Ectodermal cell (in vitro differentiated cells): ENCODE results near the gene GAB4.

Experiments
- H3K27ac ChIP-seq: 2 replicates; pipeline ENCODE4 v1.7.0; 2013; ENCODE audit warnings: mild to moderate bottlenecking, low read depth, low read length; ENCODE audit not compliant: insufficient read depth, poor library complexity, severe bottlenecking
- H3K27me3 ChIP-seq: 2 replicates; pipeline ENCODE4 v1.7.0; 2013; ENCODE audit warnings: mild to moderate bottlenecking, low read length; ENCODE audit not compliant: insufficient read depth, control insufficient read depth, poor library complexity, severe bottlenecking
- H3K36me3 ChIP-seq: one replicate; pipeline ENCODE4 v1.7.0; 2013; ENCODE audit warnings: low read length; ENCODE audit not compliant: control insufficient read depth, insufficient read depth
- H3K4me1 ChIP-seq: one replicate; pipeline ENCODE4 v1.7.0; 2013; ENCODE audit warnings: low read length; ENCODE audit not compliant: control insufficient read depth, insufficient read depth
- H3K4me3 ChIP-seq: 2 replicates; pipeline ENCODE4 v1.7.0; 2013; ENCODE audit warnings: low read depth, low read length, control low read depth; ENCODE audit not compliant: insufficient read depth
- H3K9me3 ChIP-seq: 2 replicates; pipeline ENCODE4 v1.7.0; 2013; ENCODE audit warnings: mild to moderate bottlenecking, low read length, moderate library complexity; ENCODE audit not compliant: control insufficient read depth
- WGBS, 2 experiments: methylation state at CpG; one replicate each; pipeline ENCODE4 v1.1.7; 2013; ENCODE audit warnings: missing lambda C conversion rate in 2 of 2; 5-methylcytosine and 5-hydroxymethylcytosine counted together

Gene GAB4

DNA sequence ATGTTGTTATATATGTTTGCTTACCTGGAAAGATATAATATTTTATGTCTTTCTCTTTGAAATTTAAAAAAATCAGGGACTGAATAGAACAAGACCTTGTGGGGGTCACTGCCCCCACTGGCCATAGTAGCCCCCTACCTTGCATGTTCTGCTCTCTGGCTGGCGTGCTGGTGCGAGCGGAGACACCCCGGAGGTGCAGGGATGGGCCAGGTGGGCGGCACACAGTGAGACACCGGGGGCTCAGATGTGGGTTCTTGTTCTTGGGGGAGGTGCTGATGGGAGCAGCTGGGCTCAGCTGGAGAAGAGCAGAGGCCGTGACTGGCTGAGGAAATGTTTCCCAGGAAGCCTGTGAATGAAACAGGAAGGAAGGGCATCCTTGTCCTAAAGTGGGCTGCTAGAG lies 20.2 kb downstream of the GAB4 start:
- WGBS, 2 experiments, result 76 to 87% methylated on average over 7 of the region's 7 CpGs
- H3K27ac ChIP-seq, result no peak overlapping the region

DNA sequence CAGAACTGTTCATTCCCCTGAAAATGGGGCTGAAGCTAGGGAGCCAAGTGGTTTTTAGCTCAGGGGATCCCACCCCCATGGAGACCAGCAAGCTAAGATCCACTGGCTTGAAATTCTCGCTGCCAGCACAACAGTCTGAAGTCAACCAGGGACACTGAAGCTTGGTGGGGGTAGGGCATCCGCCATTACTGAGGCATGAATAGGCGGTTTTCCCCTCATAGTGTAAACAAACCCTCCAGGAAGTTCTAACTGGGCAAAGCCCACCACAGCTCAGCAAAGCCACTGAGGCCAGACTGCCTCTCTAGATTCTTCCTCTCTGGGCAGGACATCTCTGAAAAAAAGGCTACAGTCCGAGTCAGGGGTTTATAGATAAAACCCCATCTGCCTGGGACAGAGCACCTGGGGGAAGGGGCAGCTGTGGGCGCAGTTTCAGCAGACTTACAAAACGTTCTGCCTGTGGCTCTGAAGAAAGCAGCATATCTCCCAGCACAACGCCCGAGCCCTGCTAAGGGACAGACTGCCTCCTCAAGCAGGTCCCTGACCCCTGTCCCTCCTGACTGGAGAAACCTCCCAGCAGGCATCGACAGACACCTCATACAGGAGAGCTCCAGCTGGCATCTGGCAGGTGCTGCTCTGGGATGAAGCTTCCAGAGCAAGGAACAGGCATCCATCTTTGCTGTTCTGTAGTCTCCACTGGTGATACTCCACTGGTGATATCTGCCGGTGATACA lies 32.7 kb downstream of the GAB4 start:
- WGBS, 2 experiments, result 81 to 82% methylated on average over 10 of the region's 10 CpGs
- no peak overlapping the region for H3K4me3 ChIP-seq

More for the DNA sequence above, 20.2 kb downstream of the GAB4 start:
- Histone ChIP-seq H3K4me1 (no peaks in the 10 kb centered on the region), H3K36me3 (no peaks in the 10 kb centered on the region), H3K27me3 (no peaks in the 10 kb centered on the region), H3K9me3 (peaks cover 3% of the 10 kb centered on the region), H3K4me3 (no peak overlapping the region)

DNA sequence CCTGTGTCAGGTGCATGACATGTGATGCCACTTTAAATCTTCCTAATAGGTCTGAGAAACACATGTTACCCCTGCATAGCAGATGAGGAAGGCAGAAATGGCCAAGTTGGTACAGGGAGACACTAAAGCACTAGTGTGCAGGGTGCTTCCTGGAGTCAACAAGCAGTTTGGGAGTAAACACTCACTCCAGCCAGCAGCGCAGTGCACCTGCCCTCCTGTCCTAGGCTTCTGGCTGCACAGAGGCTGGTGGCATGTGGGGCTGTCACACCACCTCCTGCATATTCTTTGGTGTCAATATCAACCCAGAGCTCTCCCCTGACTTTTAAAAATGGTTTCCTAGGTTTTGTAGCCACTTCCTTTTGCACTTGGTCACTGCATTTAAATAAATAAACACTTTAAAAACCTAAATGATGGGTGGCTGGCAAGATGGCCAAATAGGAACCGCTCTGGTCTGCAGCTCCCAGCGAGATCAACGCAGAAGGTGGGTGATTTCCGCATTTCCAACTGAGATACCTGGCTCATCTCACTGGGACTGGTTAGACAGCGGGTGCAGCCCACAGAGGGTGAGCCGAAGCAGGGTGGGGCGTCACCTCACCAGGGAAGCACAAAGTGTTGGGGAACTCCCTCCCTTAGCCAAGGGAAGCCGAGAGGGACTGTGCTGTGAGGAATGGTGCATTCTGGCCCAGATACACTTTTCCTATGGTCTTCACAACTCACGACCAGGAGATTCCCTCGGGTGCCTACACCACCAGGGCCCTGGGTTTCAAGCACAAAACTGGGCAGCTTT lies 33.5 kb downstream of the GAB4 start:
- Histone ChIP-seq H3K4me1 (no peaks in the 10 kb centered on the region), H3K36me3 (no peaks in the 10 kb centered on the region), H3K4me3 (no peak overlapping the region), H3K9me3 (peaks cover under 1% of the 10 kb centered on the region), H3K27me3 (no peaks in the 10 kb centered on the region), H3K27ac (no peak overlapping the region)
- 84 to 87% methylated on average over 11 of the region's 11 CpGs for WGBS, 2 experiments

More for the DNA sequence above, 32.7 kb downstream of the GAB4 start:
- no peaks in the 10 kb centered on the region for H3K36me3 ChIP-seq
- no peaks in the 10 kb centered on the region for H3K27me3 ChIP-seq
- H3K9me3 ChIP-seq, result peaks cover 2% of the 10 kb centered on the region
- no peaks in the 10 kb centered on the region for H3K4me1 ChIP-seq
- H3K27ac ChIP-seq, result no peak overlapping the region

DNA sequence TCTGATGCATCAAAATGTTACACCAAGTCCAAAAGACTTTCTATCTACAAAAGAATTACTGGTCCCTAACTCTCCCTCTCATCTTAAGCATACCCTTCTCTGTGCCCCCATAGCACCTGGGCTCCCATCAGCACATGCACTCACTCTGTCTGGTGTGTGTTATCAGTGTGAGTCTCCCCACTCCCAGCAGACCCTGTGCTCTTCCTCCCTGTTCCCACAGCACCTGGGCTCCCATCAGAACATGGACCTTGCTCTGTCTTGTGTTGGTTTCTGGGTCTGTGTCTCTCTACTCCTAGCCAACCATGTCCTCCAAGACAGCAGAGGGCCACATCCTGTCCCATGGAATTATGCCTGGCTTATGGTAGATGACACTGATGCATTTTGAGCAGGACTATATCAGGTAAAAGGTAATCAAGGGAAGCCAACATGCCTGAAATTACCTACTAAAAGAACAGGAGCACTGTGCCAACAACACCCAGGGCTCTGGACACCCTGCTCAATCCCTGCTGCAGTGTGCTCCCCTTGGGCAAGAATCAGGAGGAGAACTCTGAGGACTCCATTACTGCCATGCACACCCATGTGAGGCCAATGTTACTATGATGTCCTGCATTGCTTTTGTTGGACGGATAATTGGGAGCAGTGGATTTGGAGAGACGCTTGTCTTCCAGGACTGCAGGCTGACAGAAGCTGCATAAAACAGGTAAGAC lies 34.3 kb downstream of the GAB4 start:
- Histone ChIP-seq H3K9me3 (no peaks in the 10 kb centered on the region), H3K36me3 (no peaks in the 10 kb centered on the region), H3K4me3 (no peak overlapping the region), H3K4me1 (no peaks in the 10 kb centered on the region), H3K27me3 (no peaks in the 10 kb centered on the region), H3K27ac (no peak overlapping the region)
- 87 to 93% methylated on average over 2 of the region's 2 CpGs for WGBS, 2 experiments

DNA sequence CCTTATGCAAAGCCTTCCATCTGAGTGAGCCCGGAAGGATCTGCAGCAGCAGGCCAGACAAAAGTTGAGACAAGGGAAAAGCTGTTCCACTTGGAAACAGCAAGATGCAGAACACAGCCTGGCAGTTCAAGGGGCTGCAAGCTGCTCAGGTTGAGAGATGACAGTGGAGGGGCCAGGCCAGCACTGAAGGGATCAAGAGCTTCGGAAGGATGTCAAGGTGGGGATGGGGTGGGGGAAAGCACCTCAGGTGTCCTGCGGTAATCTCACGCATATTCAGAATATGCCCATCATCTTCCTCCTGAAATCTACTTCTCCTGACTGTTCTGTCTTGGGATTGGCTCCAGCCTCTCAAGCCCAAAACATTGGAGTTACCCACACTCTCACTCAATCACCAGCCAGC lies 35.7 kb downstream of the GAB4 start:
- 87 to 88% methylated on average over 4 of the region's 4 CpGs for WGBS, 2 experiments
- no peaks in the 10 kb centered on the region for H3K4me1 ChIP-seq
- no peaks in the 10 kb centered on the region for H3K27me3 ChIP-seq
- H3K4me3 ChIP-seq, result no peak overlapping the region
- no peak overlapping the region for H3K27ac ChIP-seq
- H3K36me3 ChIP-seq, result no peaks in the 10 kb centered on the region
- no peaks in the 10 kb centered on the region for H3K9me3 ChIP-seq

DNA sequence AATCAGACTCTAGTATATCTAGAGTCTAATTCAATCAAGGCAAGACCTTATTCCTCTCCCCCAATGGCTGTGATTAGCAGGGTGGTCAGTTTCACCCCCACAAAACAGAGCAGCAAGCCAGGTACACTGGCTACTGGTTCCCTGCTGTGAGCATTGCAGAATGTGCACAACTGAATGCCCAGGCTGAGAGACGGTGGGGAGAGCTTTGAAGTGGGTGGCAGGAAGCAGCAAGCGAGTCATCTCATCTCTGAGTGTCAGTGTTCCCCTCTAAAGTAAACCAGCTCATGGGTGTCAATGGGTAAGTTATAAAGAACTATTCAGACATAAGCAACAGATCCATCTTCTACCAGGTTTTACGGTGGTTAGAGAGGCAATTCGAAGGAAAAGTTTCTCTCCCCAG lies 37.6 kb downstream of the GAB4 start:
- Histone ChIP-seq H3K4me1 (no peaks in the 10 kb centered on the region), H3K9me3 (no peaks in the 10 kb centered on the region), H3K27me3 (no peaks in the 10 kb centered on the region), H3K27ac (no peak overlapping the region), H3K4me3 (no peak overlapping the region), H3K36me3 (no peaks in the 10 kb centered on the region)
- 71 to 77% methylated on average over 4 of the region's 4 CpGs for WGBS, 2 experiments

DNA sequence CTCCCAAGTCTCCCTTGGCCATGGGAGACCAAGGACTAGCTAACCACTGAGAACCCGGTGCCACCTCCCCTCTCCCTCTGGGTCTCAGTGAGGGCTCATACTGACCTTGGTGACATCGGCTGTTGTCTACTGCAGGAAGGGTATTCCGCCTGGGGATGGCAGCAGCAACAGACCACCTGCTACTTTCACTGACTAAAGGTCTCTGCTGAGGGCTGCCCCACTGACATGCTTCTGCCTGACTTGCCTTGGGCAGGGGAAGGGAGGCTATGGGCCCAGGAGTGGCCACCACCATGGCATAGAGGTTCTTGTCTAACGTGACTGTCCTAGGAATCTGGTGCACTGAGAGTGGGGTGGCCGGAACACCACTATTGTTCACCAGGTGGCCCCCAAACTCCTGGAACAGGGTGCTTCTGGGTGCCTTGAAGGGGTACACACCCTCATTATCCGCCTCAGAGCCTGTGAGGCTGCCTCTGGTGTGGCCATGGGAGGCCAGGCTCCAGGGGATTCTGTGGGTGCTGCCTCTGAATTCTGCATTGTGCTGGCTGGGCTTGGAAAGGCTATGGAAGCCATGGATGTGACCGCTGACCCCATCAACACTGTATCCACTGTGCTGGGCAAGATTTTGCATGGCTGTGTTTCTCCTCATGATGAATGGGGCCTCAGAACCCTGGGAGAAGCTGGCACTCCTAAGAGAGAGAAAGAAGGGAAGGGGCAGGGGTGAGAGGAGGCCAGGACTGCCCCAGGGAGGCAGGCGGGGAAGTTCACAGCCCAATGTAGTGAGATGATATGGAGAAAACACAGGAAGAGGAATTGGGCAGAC lies 38.3 kb downstream of the GAB4 start:
- no peaks in the 10 kb centered on the region for H3K27me3 ChIP-seq
- no peak overlapping the region for H3K4me3 ChIP-seq
- no peaks in the 10 kb centered on the region for H3K36me3 ChIP-seq
- H3K9me3 ChIP-seq, result no peaks in the 10 kb centered on the region
- WGBS, 2 experiments, result 78 to 81% methylated on average over 8 of the region's 8 CpGs
- H3K4me1 ChIP-seq, result no peaks in the 10 kb centered on the region
- H3K27ac ChIP-seq, result no peak overlapping the region

DNA sequence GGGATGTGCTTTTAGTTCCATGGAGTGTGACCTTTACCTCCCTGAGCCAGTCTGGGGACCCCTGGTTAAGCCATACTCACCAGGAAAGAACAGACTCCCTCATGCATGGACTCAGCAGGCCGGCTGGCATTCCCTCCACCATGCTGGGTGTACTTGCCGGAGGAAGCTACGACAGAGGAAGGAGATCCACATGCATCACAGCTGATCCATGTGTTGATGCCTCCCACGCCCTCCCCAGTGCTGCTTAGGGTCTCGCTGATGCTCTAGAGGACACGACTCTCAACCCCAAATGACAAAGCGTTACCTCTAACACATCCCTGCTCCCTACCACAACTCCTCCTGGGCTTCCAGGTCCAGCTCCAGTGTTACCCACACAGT lies 39.8 kb downstream of the GAB4 start:
- Histone ChIP-seq H3K27me3 (no peaks in the 10 kb centered on the region), H3K36me3 (no peaks in the 10 kb centered on the region), H3K9me3 (no peaks in the 10 kb centered on the region), H3K4me1 (no peaks in the 10 kb centered on the region), H3K4me3 (no peak overlapping the region), H3K27ac (no peak overlapping the region)
- WGBS, 2 experiments, result 82% methylated on average over 7 of the region's 7 CpGs

DNA sequence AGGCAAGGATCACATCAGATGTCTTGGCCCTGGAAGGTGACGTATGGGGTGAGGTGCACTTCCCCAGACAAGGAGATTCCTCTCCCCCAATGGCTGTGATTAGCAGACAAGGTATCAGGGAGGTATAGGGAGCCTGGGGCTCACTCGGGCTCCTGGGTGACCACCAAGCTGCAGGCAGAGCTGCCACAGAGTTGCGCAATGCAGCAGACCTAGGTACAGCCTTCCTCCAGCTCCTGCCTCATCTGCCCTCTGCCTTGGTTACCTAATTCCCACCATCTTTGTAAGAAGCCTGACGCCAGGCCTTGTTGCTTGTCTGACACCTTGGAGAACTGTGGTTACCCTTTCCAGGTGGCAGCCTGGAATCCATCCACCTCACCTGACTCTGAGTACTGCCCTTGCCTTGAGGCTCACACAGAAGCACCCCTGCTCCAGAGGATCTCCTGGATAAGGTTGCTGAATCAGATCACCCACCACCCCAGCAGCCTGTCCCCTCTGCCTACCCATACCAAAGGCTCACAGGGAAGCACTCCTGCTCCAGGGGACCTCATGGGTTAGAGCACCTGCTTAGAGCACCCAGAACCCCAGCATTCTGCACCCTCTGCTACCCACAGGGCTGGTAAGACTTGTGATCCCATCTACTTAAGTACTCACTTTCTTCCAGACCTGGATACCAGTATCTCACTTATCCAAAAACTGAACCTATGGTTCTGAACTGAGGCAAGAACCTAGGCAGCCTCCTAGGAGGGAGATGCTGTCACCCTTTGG lies 40.4 kb downstream of the GAB4 start:
- Histone ChIP-seq H3K9me3 (no peaks in the 10 kb centered on the region), H3K4me1 (no peaks in the 10 kb centered on the region), H3K4me3 (no peak overlapping the region), H3K27ac (no peak overlapping the region), H3K36me3 (no peaks in the 10 kb centered on the region), H3K27me3 (no peaks in the 10 kb centered on the region)
- 83 to 87% methylated on average over 4 of the region's 4 CpGs for WGBS, 2 experiments
